ENCODE results near the gene SGCA.

The SGCA gene

GRCh38 chr17:50167371-50167770 is 1.6 kb downstream of the SGCA start:
- FAIRE-seq = no peak

DNA sequence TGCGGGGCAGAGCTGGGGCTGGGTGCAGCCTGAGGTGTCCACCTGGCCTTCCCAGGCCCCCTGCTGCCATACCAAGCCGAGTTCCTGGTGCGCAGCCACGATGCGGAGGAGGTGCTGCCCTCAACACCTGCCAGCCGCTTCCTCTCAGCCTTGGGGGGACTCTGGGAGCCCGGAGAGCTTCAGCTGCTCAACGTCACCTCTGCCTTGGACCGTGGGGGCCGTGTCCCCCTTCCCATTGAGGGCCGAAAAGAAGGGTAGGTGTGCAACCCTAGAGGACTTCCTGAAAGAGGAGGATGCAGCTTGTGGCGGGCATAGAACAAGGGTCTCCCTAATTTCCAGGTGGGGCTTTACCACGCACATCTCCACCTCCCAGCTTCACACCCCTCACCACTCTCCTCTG is 2.5 kb downstream of the SGCA start:
- no peak for FAIRE-seq

DNA sequence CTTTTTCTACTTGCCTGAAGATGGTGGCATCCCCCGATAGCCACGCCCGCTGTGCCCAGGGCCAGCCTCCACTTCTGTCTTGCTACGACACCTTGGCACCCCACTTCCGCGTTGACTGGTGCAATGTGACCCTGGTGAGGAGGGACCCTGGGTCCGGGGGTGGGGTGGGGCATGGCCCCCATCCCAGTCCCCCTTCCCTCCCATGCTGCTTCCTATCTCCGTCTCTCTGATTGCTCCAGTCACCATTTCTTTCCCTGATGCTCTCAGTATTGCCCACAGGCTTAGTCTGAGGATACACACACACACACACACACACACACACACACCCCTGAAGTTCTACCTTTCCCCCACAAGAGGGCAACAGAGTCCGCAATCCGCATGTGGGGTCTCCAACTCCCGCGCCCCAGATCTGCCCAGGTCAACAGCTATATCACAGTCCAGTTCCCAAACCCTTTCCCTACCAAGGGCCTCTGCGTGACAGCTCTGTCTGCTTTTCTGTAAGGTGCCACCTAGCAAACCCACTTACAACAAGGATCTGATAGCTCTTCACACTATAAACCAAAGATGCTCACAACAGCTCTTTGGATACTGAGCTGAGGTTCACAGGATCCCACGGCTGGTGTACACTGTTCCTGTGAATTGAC is 3.4 kb downstream of the SGCA start:
- FAIRE-seq = no peak

- no peak for FAIRE-seq
Measured at GRCh38 chr17:50169881-50170459, 4.2 kb downstream of the SGCA start.

DNA sequence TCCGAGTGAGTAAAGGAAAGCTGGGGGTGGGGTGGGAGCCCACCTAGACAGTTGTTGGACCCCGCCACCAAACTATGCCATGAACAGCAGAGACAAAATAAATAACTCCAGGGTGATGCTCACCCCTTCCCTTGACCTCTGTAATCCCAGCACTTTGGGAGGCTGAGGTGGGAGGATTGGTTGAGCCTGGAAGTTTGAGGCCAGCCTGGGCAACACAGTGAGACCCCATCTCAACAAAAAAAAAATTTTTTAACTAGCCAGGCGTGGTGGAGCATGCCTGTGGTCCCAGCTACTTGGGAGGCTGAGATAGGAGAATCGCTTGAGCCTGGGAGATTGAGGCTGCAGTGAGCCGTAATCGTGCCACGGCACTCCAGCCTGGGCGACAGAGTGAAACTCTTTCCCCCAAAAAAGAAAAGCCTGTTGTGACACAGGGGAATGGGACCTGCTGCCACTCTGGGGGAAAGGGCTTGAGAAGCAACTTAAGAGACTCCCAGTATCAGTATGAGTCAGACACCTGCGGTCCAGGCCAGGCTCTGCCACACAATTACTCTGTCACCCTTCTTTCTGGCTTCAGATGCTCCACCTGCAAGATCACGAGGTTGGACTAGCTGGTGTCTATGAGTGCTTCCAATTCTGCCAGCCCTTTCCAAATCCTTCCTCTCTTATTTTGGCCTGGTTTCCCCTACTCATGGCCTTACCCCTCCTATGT is 5.0 kb downstream of the SGCA start:
- FAIRE-seq = no peak

- FAIRE-seq = no peak
Measured at GRCh38 chr17:50171371-50172071, 5.7 kb downstream of the SGCA start.

DNA sequence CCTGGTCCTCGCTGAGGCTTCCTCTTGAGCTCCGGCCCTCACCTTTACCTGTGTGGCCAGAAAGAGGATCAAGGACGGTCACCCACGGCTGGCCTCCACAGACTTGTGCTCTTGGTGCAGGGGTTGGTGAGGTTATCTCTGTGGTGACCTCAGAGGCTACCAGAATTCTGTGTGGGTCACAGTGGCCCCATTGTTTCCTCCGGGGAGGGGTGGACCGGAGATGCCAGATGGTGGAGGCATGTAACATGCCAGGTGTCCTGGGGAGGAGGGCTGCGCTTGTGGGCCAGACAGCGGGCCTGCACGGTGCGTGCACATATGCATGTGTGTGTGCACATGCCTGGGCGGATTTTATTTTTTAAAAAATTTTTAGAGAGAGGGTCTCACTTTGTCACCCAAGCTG is 6.3 kb downstream of the SGCA start:
- FAIRE-seq = no peak

GRCh38 chr17:50172936-50173334 is 7.1 kb downstream of the SGCA start:
- FAIRE-seq = no peak

- FAIRE-seq = no peak
Measured at GRCh38 chr17:50173335-50173941, 7.6 kb downstream of the SGCA start.

GRCh38 chr17:50174444-50174843 is 8.6 kb downstream of the SGCA start:
- FAIRE-seq = no peak

DNA sequence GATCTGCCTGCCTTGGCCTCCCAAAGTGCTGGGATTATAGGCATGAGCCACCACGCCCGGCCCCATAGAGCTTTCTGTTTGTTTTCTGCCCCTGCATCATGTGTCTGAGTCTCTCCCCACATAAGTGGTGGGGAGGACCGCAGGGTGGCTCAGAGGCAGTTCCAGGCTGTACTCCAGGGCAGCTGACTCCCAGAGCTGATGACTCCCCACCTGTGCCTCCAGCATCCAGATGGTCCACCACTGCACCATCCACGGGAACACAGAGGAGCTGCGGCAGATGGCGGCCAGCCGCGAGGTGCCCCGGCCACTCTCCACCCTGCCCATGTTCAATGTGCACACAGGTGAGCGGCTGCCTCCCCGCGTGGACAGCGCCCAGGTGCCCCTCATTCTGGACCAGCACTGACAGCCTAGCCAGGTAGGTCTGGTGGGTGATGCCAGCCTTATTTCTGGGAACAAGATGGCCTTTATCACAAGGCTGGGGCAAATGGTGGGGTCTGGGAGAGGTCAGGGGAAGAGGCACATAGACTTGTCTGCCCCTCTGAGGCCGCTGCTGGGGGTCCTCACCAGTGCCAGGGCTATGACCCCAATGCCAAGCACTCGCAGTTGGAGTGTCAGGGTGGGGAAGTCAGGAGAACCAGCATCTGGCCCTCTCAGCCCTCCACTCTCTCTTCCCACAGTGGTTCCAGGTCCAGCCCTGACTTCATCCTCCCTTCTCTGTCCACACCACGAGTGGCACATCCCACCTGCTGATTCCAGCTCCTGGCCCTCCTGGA is 9.4 kb downstream of the SGCA start:
- no peak for FAIRE-seq

- FAIRE-seq = no peak
Measured at GRCh38 chr17:50176559-50177357, 11.0 kb downstream of the SGCA start.

GRCh38 chr17:50177476-50177875 is 11.7 kb downstream of the SGCA start:
- no peak for FAIRE-seq

GRCh38 chr17:50177983-50178834 is 12.4 kb downstream of the SGCA start:
- FAIRE-seq = no peak

GRCh38 chr17:50180111-50180510 is 14.3 kb downstream of the SGCA start:
- no peak for FAIRE-seq

GRCh38 chr17:50180620-50181019 is 14.8 kb downstream of the SGCA start:
- FAIRE-seq = no peak

DNA sequence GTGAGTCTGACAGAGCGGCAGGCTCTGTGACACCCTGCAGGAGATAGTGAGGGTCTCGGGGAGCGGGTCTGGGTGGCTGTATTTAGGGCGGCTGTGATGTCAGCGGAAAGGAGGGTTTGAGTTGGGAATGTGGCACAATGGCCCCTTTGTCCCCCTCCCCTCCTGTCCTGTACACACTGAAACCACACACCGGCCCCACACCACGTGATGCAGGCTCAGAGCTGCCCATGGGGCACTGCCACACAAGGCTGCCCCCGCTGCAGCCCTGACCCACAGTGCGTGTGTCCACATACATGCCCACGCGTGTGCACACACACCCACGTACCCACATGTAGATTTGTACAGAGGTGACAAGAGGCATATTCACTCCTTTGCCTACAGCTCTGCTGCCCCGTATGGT is 15.3 kb downstream of the SGCA start:
- FAIRE-seq = no peak

GRCh38 chr17:50181591-50182560 is 16.1 kb downstream of the SGCA start:
- FAIRE-seq = no peak

- FAIRE-seq = no peak
Measured at GRCh38 chr17:50182783-50183420, 17.1 kb downstream of the SGCA start.

Data from endometrium (tissue), 2 donors.